Measurements from ENCODE around the gene RNF144A.

- TF ChIP-seq CTCF (conservative IDR thresholded peaks at IDR 0.05; ENCODE audit: low read depth in 2 of 2) (no peak), JUNB (IDR thresholded peaks at IDR 0.05; ENCODE audit: unreplicated experiment) (no peak), EZH2phosphoT487 (IDR thresholded peaks at IDR 0.05; ENCODE audit: unreplicated experiment) (no peak)
Observed at GRCh38 chr2:7012141-7012764, 95.0 kb downstream of the RNF144A start.
